Nephron (organoid): ENCODE results near the gene CUX1.

Source experiments
- H3K27ac Mint-ChIP-seq, 3 experiments: 2 replicates each; pipeline ENCODE4 v1.8.0; 2020; ENCODE audit warnings: mixed read lengths in 3 of 3, mild to moderate bottlenecking in 2 of 3, moderate library complexity in 1 of 3
- H3K27me3 Mint-ChIP-seq: 2 replicates; pipeline ENCODE4 v1.8.0; 2021; ENCODE audit warnings: low read depth, mild to moderate bottlenecking, moderate library complexity, mixed read lengths
- H3K36me3 Mint-ChIP-seq: 2 replicates; pipeline ENCODE4 v1.8.0; 2020; ENCODE audit warnings: low read depth, mixed read lengths
- H3K4me1 Mint-ChIP-seq: 2 replicates; pipeline ENCODE4 v1.8.0; 2020; ENCODE audit warnings: mixed read lengths
- H3K4me3 Mint-ChIP-seq, 3 experiments: 2 replicates each; pipeline ENCODE4 v1.8.0; 2020; ENCODE audit warnings: mild to moderate bottlenecking in 3 of 3, mixed read lengths in 3 of 3, moderate library complexity in 2 of 3
- H3K9me3 Mint-ChIP-seq: 2 replicates; pipeline ENCODE4 v1.8.0; 2020; ENCODE audit warnings: mixed read lengths
- CTCF ChIP-seq, 3 experiments: fragments of 200-600 bp; sonication (generic); IDR thresholded peaks; one replicate each; pipeline ENCODE4 v1.5.0; 2021; ENCODE audit warnings: antibody characterized with exemption in 3 of 3; ENCODE audit not compliant: unreplicated experiment in 3 of 3

CUX1 gene

GRCh38 chr7:101933688-101934121 is 116.3 kb downstream of the CUX1 start:
- Mint-ChIP-seq H3K4me3 (no peak overlapping the region), H3K27me3 (peaks cover 4% of the 10 kb centered on the region), H3K36me3 (peaks cover 26% of the 10 kb centered on the region), H3K4me1 (peaks cover 76% of the 10 kb centered on the region), H3K9me3 (no peaks in the 10 kb centered on the region), H3K27ac (peak overlapping the region; percentile 67 to 92 (median 73))
- no peak for TF ChIP-seq CTCF (IDR thresholded peaks at IDR 0.05; ENCODE audit: unreplicated experiment in 3 of 3)

- Mint-ChIP-seq H3K4me1 (peaks cover 72% of the 10 kb centered on the region), H3K36me3 (peaks cover 26% of the 10 kb centered on the region), H3K27me3 (peaks cover 4% of the 10 kb centered on the region), H3K9me3 (no peaks in the 10 kb centered on the region), H3K27ac (peak overlapping the region; percentile 67 to 92 (median 73)), H3K4me3 (peak overlapping the region; percentile 62 to 66 (median 64))
- TF ChIP-seq CTCF (IDR thresholded peaks at IDR 0.05; ENCODE audit: unreplicated experiment in 3 of 3) = no peak
These were observed 117.2 kb downstream of the CUX1 start for GRCh38 chr7:101934618-101935017.

GRCh38 chr7:101935521-101936141 is 118.2 kb downstream of the CUX1 start:
- peaks cover 4% of the 10 kb centered on the region for H3K27me3 Mint-ChIP-seq
- H3K36me3 Mint-ChIP-seq = peaks cover 18% of the 10 kb centered on the region
- no peaks in the 10 kb centered on the region for H3K9me3 Mint-ChIP-seq
- no peak for TF ChIP-seq CTCF (IDR thresholded peaks at IDR 0.05; ENCODE audit: unreplicated experiment in 3 of 3)
- H3K27ac Mint-ChIP-seq = peak overlapping the region; percentile 73 to 95 (median 92)
- H3K4me1 Mint-ChIP-seq = peaks cover 71% of the 10 kb centered on the region
- H3K4me3 Mint-ChIP-seq = peak overlapping the region; percentile 44 to 66 (median 55)

- H3K9me3 Mint-ChIP-seq = no peaks in the 10 kb centered on the region
- H3K27me3 Mint-ChIP-seq = peaks cover 4% of the 10 kb centered on the region
- H3K36me3 Mint-ChIP-seq = peaks cover 15% of the 10 kb centered on the region
- TF ChIP-seq CTCF (IDR thresholded peaks at IDR 0.05; ENCODE audit: unreplicated experiment in 3 of 3) = no peak
- H3K4me3 Mint-ChIP-seq = peak overlapping the region in 2 of 3 experiments; percentile 18 to 46
- H3K27ac Mint-ChIP-seq = peak overlapping the region; percentile 73 to 95 (median 92)
- peaks cover 75% of the 10 kb centered on the region for H3K4me1 Mint-ChIP-seq
These were observed 118.8 kb downstream of the CUX1 start for GRCh38 chr7:101936223-101936610.

GRCh38 chr7:101936611-101937231 is 119.3 kb downstream of the CUX1 start:
- peaks cover 4% of the 10 kb centered on the region for H3K27me3 Mint-ChIP-seq
- H3K36me3 Mint-ChIP-seq = peaks cover 15% of the 10 kb centered on the region
- no peak for TF ChIP-seq CTCF (IDR thresholded peaks at IDR 0.05; ENCODE audit: unreplicated experiment in 3 of 3)
- peaks cover 77% of the 10 kb centered on the region for H3K4me1 Mint-ChIP-seq
- H3K9me3 Mint-ChIP-seq = no peaks in the 10 kb centered on the region
- peak overlapping the region in 2 of 3 experiments; percentile 2 to 73 for H3K27ac Mint-ChIP-seq
- H3K4me3 Mint-ChIP-seq = peak overlapping the region in 1 of 3 experiments; percentile 41
